Measurements from ENCODE around the gene RPTN.

Gene RPTN

DNA sequence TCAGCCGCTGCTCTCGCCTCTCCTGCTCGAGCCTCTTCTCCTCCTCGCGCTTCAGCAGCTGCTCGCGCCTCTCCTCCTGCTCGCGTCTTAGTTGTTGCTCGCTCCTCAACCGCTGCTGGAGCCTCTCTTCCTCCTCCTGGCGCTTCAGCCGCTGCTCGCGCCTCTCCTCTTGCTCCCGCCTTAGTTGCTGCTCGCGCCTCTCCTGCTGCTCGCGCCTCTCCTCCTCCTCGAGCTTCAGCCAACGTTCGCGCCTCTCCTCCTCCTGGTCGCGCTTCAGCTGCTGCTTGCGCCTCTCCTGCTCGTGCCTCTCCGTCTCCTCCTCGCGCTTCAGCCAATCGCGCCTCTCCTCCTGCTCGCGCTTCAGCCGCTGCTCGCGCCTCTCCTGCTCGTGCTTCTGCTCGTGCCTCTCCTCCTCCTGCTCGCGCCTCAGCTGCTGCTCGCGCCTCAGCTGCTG, 47.5 kb downstream of the RPTN start:
- DNase-seq (ENCODE audit: low read depth in 2 of 2): no peak

- DNase-seq (ENCODE audit: low read depth in 2 of 2): no peak
Observed at GRCh38 chr1:152110860-152111514, 48.0 kb downstream of the RPTN start.

GRCh38 chr1:152110365-152110859, 48.6 kb downstream of the RPTN start:
- DNase-seq (ENCODE audit: low read depth in 2 of 2): no peak

- no peak for DNase-seq (ENCODE audit: low read depth in 2 of 2)
Observed at GRCh38 chr1:152109998-152110294, 49.1 kb downstream of the RPTN start.

DNA sequence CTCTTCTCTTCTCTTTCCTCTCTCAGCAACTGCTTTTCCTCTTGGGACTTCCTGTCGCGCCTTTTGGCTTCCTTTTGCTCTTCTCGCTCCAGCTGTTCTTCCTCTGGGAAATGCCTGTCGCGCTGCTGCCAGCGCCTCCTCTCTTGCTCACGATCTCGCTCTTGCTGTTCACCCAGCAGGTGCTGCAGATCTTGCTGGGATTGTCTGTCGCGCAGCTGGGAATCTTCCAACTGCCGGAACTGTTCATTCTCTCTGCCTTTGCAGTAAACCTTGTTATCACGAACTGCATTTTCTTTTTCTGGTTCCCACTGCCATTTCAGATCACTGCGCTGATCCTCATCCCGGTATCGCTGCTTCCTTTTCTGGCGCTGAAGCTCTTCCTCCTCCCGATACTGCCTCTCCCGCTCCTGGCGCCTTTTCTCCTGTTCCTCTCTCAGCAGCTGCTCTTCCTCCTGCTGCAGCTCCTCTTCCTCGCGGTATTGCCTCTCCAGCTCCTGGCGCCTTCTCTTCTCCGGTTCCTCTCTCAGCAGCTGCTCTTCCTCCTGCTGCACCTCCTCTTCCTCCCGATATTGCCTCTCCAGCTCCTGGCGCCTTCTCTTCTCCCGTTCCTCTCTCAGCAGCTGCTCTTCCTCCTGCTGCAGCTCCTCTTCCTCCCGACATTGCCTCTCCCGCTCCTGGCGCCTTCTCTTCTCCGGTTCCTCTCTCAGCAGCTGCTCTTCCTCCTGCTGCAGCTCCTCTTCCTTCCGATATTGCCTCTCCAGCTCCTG, 49.6 kb downstream of the RPTN start:
- DNase-seq (ENCODE audit: low read depth in 2 of 2): no peak

DNA sequence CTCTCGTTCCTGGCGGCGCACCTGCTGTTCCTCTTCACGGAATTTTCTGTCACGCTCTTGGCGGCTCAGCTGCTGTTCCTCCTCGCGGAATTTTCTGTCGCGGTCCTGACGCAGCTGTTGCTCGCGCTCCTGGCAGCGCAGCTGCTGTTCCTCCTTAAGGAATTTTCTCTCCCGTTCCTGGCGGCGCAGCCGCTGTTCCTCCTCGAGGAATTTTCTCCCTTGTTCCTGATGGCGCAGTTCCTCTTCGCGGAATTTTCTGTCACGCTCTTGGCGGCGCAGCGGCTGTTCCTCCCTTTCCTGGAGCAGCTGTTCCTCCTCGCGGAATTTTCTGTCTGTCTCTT, 50.2 kb downstream of the RPTN start:
- DNase-seq (ENCODE audit: low read depth in 2 of 2): no peak

DNA sequence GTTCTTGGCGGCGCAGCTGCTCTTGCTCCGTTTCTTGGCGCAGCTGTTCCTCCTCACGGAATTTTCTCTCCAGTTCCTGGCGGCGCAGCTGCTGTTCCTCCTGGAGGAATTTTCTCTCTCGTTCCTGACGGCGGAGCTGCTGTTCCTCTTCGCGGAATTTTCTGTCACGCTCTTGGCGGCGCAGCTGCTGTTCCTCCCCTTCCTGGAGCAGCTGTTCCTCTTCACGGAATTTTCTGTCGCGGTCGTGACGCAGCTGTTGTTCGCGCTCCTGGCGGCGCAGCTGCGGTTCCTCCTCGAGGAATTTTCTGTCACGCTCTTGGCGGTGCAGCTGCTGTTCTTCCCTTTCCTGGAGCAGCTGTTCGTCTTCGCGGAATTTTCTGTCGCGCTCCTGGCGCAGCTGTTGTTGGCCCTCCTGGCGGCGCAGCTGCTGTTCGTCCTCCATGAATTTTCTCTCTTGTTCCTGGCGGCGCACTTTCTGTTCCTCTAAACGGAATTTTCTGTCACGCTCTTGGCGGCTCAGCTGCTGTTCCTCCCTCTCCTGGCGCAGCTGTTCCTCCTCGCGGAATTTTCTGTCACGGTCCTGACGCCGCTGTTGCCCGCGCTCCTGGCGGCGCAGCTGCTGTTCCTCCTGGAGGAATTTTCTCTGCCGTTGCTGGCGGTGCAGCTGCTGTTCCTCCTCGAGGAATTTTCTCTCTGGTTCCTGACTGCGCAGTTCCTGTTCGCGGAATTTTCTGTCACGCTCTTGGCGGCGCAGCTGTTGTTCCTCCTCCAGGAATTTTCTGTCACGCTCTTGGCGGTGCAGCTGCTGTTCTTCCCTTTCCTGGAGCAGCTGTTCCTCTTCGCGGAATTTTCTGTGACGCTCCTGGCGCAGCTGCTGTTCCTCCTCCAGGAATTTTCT, 50.8 kb downstream of the RPTN start:
- DNase-seq (ENCODE audit: low read depth in 2 of 2): no peak

GRCh38 chr1:152107031-152107983, 51.7 kb downstream of the RPTN start:
- DNase-seq (ENCODE audit: low read depth in 2 of 2): no peak

DNA sequence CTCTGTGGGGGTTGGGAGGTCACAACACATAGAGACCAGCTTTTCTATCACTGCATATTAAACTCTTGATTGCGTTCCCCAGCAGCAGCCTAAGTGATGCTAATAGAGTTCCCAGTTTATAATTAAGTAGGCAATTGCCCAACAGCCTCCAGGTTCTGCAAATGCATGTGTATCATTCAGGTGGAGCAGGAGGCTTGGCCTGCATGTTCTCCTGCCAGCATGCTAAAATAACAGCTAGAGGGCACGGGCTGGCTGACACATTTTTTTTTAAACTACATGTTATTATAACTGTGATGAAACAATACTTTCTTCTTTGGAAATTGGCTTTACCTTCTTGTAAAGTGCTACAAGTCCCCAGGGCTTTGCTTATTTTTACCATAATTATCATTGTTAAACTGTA, 54.2 kb downstream of the RPTN start:
- DNase-seq (ENCODE audit: low read depth in 2 of 2): no peak
